Ramos (cell line): Measurements from ENCODE around the gene VENTX.
"Not testable (repeated sequence)": the region's sequence is repeated elsewhere in the genome, so short reads cannot be mapped to it uniquely, and the experiment has no call there.

ENCODE experiments used
- in situ Hi-C: fragments of 300-500 bp; cut with MboI; formaldehyde crosslinking; loops from one replicate; pipeline ENCODE4 v1.14.3; 2022; ENCODE audit warnings: low sequenced_read_pairs; ENCODE audit not compliant: unreplicated experiment

Gene VENTX

GRCh38 chr10:133234796-133235195, 2.9 kb upstream of the VENTX start:
- in situ Hi-C loops: not testable (repeated sequence)

DNA sequence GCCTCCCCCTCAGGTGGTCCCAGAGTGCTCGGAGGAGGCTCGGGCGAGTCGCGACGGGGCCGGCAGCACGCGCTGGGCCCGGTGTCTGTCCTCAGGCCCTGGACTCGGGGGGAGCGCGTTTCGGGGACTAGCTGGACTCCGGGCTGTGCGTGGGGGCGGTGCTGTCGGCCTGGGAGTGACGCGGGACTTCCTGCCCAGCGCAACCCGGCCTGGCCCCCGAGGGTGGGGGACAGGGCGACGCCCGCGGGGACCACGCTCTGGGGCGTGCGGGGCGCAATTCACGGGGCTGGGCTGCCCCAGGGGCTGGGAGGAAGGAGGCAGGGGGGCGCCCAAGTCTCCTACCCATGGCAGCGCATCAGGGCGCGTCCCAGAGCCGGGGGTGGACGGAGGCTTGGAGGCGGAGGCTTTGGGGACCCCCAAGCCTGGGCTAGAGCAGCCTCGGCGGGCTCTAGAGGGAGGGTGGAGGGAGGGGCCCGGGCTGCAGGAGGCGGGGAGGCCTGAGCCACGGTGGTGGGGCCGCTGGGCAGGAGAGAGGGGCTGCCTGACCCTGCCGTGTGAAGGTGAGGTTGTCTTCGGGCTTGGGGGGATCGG, 2.3 kb upstream of the VENTX start:
- in situ Hi-C loops: no loop called here

DNA sequence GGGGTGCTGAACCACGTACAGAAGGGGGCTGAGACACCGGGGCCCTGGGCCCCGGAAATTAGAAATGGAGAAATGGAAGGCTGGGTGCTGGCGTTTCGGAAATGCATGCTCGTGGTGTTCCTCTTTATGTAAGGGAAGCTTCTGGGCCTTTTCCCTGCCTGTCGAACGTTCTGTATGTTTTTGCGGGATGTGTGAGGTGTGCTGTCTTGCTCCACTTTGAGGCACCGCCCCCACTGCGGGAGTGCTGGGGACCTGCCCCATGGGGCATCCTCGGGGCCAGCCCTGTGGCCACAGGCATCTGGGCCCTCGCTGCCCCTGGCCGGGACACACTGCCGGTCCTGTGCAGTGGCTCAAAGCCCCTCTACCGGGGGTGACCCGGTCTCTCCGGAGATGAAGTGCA, 1.7 kb upstream of the VENTX start:
- in situ Hi-C loops: no loop called here

DNA sequence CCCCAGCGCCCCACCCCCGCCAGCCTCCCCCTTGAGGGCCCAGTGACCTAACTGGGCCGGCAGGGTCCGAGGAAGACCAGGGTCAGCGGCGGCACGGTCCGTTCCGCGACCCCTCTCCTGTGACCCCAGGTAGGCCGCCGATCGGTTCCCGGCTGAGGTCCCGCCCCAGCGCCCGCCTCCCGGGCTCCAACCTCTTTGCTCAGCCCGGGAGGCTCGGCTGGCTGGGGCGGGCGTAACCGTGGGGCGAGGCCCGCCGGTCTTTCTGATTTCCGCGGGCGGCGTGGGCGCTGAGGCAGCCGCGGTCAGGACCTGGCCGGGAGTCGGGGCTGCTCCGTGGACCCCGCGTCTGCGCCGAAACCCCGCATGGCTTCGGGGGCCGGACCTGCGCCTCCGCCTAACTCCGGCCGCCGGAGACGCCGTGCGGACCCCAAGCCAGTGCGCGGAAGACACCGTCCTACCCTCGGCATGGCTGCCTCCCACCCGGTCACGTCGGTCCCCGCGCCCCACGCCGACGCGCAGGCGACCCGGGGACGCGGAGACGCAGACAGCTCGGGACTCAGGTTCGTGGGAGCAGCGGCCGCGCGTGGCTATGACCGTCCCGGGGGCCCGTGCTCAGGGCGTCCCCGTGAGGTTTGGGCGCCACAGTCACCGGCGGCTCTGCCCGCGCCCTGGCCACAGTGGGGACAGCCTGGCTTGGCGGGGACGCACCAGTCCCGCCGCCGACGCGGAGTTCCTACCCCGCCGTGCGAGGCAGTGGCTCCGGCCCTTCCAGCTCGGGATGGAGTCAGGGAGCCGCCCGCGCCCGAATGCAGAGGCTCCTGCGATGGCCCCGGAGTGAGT, 1.0 kb upstream of the VENTX start:
- in situ Hi-C loops: no loop called here

DNA sequence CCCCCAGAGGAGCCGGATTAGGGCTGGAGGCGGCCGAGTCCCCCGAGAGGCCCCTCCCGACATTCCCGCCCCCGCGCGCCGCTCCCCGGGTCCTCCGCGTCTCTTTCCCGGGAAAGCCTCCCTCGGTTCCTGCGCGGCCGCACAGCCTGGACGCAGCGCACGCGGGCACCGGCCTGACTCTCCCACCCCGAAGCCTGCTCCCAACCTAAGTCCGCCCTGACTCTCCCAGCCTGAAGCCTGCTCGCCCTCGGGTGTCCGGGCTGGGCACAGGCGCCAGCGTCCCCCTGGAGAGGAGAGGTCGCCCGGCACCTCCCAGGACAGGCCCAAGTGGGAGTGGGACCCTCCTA, 441 bp upstream of the VENTX start:
- in situ Hi-C loops: no loop called here

GRCh38 chr10:133238466-133238804, 780 bp downstream of the VENTX start:
- in situ Hi-C loops: no loop called here

DNA sequence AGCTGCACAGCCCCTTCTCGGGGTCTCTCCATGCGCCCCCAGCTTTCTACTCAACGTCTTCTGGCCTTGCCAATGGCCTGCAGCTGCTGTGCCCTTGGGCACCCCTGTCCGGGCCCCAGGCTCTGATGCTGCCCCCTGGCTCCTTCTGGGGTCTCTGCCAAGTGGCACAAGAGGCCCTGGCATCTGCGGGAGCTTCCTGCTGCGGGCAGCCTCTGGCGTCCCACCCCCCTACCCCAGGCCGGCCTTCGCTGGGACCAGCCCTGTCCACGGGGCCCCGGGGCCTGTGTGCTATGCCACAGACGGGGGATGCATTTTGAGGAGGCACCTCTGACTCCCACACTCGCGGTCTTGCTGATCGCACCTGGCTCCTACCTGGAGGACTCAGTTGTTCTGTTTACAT, 2.3 kb downstream of the VENTX start:
- in situ Hi-C loops: no loop called here

GRCh38 chr10:133241501-133242205, 4.0 kb downstream of the VENTX start:
- in situ Hi-C loops: no loop called here

- in situ Hi-C loops: no loop called here
Observed at GRCh38 chr10:133242611-133243356, 5.1 kb downstream of the VENTX start.

- in situ Hi-C loops: no loop called here
Observed at GRCh38 chr10:133243593-133243992, 5.9 kb downstream of the VENTX start.

DNA sequence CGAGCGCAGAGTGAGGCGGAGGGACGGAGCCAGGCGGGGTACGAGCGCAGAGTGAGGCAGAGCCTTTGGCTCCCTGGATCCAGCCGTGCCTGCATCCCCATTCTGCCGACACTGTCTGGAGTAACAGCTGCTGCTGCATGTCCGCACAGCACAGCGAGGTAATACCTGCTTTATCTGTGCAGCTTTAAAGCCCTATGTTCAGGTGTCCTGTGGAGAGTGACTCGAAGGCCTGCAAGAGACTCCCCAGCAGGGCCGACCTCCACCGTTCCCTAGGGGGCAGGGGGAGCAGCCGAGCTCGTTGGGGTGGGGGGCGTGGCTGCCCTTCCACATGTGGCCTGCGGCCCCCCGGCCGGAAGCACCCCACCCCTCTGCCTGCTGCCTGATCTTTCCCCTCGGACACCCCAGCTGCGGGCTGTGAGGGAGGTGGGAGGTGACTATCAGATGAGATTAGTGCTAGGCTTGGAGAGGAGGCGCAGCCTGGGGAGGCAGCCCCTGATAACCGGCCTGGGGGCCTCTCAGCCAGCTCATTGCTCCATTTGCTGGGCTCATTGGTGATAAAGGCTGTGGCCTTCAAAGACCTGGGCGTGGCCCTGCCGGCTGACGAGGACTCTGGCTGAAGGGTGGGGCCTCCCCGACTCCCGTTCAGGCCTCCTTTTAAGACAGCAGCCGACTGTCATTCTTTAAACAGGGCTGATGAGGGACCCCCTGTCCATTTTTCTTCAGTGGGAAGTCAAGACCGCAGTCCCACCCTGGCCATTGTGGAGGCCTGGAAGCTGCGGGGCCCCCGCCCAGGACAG, 8.0 kb downstream of the VENTX start:
- in situ Hi-C loops: no loop called here

DNA sequence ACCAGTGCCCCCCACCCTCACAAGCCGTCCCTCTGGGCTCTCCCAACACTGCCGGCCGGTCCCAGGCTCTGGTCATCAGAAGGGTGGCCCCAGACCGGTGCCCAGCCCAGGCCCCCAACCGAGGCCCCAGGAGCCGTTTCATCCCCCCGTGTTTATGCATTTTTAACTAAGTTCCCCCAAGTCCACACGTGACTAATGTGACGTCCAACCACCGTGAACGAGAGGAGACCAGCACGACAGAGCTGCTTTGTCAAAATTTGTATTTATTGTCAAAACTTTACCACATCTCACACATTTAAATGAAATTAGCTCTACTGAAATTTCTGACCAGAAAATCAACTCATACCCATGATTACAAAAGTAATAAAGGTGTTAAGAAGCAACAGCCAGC, 8.6 kb downstream of the VENTX start:
- in situ Hi-C loops: no loop called here

GRCh38 chr10:133247681-133248333, 10.2 kb downstream of the VENTX start:
- in situ Hi-C loops: no loop called here

DNA sequence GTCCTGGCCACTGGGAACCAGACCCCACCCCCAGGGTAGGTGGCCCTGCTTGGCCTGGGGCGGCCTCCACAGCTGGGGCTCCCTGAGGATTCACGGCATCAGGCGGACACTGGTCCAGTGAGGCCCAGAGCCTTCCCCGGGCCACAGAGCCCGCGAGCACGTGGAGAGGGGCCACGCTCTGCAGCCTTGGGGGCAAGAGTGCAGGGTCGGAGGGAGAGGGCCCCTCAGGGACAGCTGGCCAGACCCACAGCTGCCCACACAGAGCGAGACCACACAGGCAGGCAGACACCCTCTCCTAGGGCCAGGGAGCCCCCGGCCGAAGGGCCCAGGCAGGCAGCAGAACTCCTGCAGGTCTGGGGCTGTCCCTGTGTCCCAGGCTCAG, 10.7 kb downstream of the VENTX start:
- in situ Hi-C loops: no loop called here

GRCh38 chr10:133249094-133249780, 11.6 kb downstream of the VENTX start:
- in situ Hi-C loops: no loop called here

DNA sequence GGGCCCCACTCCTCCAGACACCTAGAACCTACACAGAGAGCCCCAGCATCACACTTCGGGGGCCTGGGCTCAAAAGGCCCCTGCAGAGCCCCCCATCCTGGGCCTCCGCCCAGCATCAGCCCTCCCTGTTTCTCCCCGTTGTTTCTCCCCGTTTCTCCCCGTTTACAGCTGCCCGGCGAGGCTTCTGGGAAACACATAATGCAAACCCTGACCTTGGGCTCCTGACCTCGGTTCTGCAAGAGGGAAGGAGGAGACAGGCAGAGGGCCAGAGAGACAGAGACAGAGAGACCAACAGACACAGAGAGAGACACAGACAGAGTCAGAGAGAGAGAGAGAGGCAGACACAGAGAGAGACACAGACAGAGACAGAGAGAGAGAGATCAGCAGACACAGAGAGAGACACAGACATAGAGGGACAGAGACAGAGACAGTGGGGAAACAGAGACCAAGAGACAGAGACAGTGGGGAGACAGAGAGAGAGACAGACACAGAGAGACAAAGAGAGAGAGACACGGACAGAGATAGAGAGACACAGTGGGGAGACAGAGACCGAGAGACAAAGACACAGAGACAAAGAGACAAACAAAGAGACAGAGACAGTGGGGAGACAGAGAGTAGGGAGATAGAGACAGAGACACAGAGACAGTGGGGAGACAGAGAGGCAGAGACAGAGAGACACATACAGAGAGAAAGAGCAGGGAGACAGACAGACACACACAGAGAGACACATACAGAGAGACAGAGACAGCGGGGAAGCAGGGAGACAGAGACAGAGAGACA, 12.5 kb downstream of the VENTX start:
- in situ Hi-C loops: no loop called here

GRCh38 chr10:133251388-133252222, 13.9 kb downstream of the VENTX start:
- in situ Hi-C loops: no loop called here

DNA sequence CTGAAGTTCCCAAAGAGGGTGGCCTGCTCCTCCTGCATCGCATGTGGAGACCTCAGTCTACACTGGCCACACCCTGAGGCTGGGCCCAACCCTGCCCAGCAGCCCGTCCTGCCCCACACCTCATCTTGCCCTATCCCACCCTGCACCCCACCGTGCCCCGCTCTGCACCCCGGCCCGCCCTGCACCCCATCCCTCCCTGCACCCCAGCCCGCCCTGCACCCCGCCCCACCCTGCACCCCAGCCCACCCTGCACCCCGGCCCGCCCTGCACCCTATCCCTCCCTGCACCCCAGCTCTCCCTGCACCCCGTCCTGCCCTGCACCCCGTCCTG, 14.5 kb downstream of the VENTX start:
- in situ Hi-C loops: no loop called here
